GM19463 (cell line): ENCODE results near the gene FETUB.
"Not testable (repeated sequence)": the region's sequence is repeated elsewhere in the genome, so short reads cannot be mapped to it uniquely, and the experiment has no call there.

Experiments
- ATAC-seq: cut with Tn5 transposase; IDR thresholded peaks from one replicate; pipeline ENCODE4 v1.9.1; 2021; ENCODE audit warnings: mild to moderate bottlenecking, moderate library complexity; ENCODE audit not compliant: unreplicated experiment

FETUB gene

DNA sequence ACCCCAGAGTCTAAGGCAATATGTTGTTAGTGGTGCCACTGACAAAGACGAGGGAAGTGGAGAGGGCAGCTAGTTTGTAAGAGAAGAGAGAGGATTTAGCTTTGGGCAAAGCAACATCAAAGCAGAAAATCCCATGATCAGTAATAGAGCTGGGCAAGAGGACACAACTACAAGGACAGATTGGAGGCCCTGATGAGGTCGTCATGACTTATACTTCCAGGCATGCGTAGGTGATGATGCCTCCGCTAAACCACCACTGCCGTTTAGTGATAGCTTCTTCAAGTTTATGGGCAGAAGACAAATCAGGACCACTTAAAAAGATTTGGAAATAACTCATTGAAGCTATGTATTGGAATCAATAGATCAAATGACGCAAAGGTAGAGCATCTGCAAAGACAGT, 28.2 kb downstream of the FETUB start:
- no peak for ATAC-seq

DNA sequence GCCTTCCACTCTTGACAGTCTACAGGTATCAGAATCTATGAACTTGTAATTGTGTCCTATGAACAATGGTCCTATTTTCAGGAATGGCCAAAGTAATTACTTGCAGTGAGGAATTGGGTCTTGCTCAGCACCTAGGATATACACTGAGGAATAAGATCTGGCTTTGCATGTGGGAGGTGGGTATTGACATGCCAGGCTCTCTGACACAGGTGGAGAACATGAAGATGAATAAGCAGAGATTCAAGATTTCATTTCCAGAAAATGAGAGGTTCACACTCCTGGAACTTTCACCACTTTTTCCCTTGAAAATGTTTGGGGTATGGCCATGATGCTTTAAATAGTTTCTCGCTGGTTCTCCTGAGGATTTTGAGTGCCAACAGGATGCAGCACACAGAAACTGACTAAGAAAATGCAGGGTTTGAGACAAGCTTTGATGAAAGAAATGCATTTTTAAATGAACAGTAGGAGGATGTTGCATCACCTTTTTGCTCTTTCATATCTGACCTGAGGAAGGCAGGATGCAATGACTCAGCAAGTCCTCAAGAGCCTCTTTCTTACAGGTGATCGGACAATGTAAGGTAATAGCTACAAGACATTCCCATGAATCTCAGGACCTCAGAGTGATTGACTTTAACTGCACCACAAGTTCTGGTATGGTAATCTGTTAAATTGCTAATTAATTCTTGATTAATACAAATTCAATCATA, 29.3 kb downstream of the FETUB start:
- ATAC-seq = no peak

DNA sequence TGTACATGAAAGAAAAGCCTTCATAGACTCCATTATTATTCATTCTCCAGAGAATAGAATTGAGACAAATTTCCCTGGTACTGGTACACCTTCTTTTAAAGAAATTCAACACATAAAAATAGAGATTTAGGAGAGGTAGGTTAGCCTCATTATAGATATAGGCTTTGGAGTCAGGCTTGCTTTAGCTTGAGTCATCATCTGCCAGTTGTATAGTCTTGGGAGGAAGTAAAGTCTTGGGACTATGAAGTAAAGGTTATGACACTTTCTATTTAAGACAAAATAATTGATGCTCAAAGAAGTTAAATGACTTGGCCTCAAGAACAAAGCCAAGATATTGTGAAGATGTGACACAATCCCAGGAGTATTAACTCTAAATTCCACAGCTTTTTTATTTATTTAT, 30.0 kb downstream of the FETUB start:
- ATAC-seq = no peak

DNA sequence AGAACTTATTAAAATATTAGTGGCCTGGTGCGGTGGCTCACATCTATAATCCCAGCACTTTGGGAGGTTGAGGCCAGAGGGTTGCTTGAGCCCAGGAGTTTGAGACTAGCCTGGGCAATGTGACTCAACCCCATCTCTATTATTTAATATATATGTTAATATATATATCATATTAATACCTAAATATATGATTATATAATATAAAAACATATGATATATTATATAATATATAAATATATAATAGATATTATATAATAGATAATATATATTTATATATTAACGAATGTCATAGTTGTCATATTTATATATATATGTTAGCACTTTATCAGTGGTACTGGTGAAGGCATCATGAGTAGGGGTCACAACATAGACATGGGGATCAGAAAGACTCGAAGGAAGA, 30.9 kb downstream of the FETUB start:
- no peak for ATAC-seq

DNA sequence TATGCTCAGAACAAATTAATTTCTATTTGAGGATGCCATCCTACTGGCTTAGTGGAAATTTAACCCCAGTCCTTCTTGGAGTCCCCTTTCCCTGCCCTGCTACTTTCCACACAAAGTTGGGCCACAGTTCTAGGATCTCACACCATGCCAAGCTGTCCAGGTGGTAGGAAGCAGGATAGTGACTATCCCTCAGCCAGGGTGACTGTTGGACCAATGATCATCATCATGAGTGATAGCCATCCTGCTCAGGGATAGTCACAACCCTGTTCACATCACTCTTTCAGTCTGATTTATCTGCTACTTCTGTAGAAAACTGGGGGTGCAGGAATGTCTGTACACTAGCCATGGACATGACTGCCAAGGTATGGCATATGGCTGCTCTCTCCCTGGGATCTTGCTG, 38.4 kb downstream of the FETUB start:
- ATAC-seq = no peak

GRCh38 chr3:186679151-186679550, 39.0 kb downstream of the FETUB start:
- no peak for ATAC-seq

- ATAC-seq = no peak
Measured at GRCh38 chr3:186680869-186681268, 40.7 kb downstream of the FETUB start.

GRCh38 chr3:186682812-186683211, 42.6 kb downstream of the FETUB start:
- ATAC-seq = no peak

- no peak for ATAC-seq
Measured at GRCh38 chr3:186683979-186684378, 43.8 kb downstream of the FETUB start.

- not testable (repeated sequence) for ATAC-seq
Measured at GRCh38 chr3:186686475-186686874, 46.3 kb downstream of the FETUB start.

- ATAC-seq = no peak
Measured at GRCh38 chr3:186687120-186687651, 47.0 kb downstream of the FETUB start.

DNA sequence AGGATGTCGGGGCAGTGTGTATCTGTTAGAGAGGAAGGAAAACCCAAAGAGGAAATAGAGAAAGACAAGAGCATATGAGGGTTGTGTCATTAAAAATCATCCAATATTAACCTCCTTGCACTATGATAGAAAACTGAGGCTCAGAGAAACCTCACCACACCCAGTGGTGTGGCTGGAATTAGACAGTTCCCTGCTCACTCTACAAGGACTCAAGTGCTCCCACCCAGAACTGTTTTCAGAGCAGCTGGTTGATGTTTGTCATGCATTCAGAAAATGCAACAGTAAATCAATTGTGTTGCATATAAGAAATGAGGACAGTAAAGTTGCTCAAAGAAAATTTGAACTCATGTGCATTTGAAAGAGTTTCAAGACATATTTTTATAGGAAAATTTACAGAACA, 50.1 kb downstream of the FETUB start:
- not testable (repeated sequence) for ATAC-seq

- ATAC-seq = no peak
Measured at GRCh38 chr3:186691676-186692075, 51.5 kb downstream of the FETUB start.

DNA sequence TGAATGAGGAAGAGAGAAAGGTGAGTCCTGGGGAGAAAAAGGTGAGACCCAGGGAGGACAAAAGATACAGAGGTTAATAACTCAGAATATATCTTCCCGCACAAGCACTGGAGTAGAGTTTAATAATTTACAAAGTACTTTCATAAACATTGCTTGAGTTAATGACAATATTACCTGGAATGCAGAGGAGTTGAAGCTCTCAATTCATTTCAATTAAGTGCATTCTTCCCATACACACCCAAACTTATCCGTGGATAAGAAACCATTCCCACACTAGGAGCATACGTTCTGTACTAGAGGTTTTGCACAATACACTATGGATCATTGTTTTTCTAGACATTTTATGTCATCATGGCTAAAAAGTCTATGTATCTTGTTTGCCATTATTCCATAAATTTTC, 53.6 kb downstream of the FETUB start:
- ATAC-seq = no peak

- no peak for ATAC-seq
Measured at GRCh38 chr3:186694288-186695032, 54.3 kb downstream of the FETUB start.

GRCh38 chr3:186696522-186696921, 56.3 kb downstream of the FETUB start:
- no peak for ATAC-seq

- ATAC-seq = no peak
Measured at GRCh38 chr3:186697510-186697909, 57.3 kb downstream of the FETUB start.

DNA sequence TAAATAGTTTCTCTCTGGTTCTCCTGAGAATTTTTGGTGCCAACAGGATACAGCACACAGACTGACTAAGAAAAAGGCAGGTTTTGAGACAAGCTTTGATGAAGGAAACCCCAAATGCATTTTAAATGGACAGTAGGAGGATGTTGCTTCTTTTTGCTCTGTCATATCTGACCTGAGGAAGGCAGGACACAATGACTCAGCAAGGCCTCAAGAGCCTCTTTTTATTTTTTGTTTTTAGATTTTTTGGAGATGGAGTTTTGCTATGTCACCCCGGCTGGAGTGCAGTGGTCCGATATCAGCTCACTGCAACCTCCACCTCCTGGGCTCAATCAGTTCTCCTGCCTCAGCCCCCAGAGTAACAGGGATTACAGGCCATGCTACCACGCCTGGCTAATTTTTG, 60.1 kb downstream of the FETUB start:
- no peak for ATAC-seq

- ATAC-seq = not testable (repeated sequence)
Measured at GRCh38 chr3:186702451-186702850, 62.3 kb downstream of the FETUB start.
